Stomach (tissue), 4 donors: Measurements from ENCODE around the gene KRT83.

Experiments used
- CTCF ChIP-seq, 7 experiments: fragments of 450-650 bp in 4 of 7; fragments of 200-600 bp in 3 of 7; sonication (generic) in 3 of 7; IDR thresholded peaks; one replicate each; pipeline ENCODE4 v1.5.1; 2016 to 2019; ENCODE audit warnings: antibody characterized with exemption in 7 of 7, control low read depth in 2 of 7, mild to moderate bottlenecking in 1 of 7
- EP300 ChIP-seq: sonication (generic); formaldehyde crosslinking; IDR thresholded peaks from one replicate; pipeline ENCODE4 v1.6.1; 2017; ENCODE audit warnings: antibody characterized with exemption
- POLR2A ChIP-seq, 4 donors: fragments of 450-650 bp; IDR thresholded peaks; one replicate each; pipeline ENCODE4 v1.6.1; 2016; ENCODE audit warnings: antibody characterized with exemption in 4 of 4, control low read depth in 2 of 4, mild to moderate bottlenecking in 1 of 4, moderate library complexity in 1 of 4
- POLR2AphosphoS5 ChIP-seq, 3 donors: sonication (generic); formaldehyde crosslinking; IDR thresholded peaks; one replicate each; pipeline ENCODE4 v1.6.1; 2016; ENCODE audit warnings: antibody characterized with exemption in 3 of 3

- no peak for TF ChIP-seq POLR2AphosphoS5 (IDR thresholded peaks at IDR 0.05)
- TF ChIP-seq CTCF (IDR thresholded peaks at IDR 0.05): no peak
- TF ChIP-seq POLR2A (IDR thresholded peaks at IDR 0.05): no peak
- no peak for TF ChIP-seq EP300
Observed at GRCh38 chr12:52347551-52348510, 26.6 kb upstream of the KRT83 start.
